Measurements from ENCODE around the gene CDH13.

Gene CDH13

DNA sequence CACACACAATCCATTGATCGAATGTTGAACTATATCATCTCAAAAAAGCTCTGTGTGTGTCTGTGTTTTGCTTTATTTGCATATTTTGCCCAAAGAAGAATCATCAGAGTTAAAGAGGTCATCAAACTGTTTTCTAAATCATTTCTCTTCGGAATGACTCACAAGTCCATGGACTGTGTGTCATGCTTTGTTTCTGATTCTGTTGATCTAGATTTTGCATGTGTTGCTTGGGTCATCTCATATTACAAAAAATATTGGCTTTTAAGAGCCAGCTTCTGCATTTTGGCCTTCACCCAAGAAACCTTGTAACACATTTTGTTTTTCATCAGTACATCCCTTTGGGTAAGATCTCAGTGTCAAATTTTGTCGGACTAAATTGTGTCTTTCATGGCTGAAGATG lies 709.8 kb downstream of the CDH13 start:
- no peaks in the 10 kb centered on the region for H3K27me3 ChIP-seq (ENCODE audit: insufficient read depth, poor library complexity, severe bottlenecking)
- no peak for TF ChIP-seq CTCF (IDR thresholded peaks at IDR 0.05; ENCODE audit: poor library complexity, severe bottlenecking)
- DNase-seq (ENCODE audit: low spot score): no peak
- no peaks in the 10 kb centered on the region for H3K9me3 ChIP-seq (ENCODE audit: severe bottlenecking)
- H3K36me3 ChIP-seq (ENCODE audit: low read depth): no peaks in the 10 kb centered on the region
- no peak overlapping the region for H3K27ac ChIP-seq (ENCODE audit: poor library complexity, severe bottlenecking)
- ATAC-seq (ENCODE audit: low read depth): peak; percentile 81
- H3K4me1 ChIP-seq (ENCODE audit: insufficient read depth, poor library complexity, severe bottlenecking): peaks cover 12% of the 10 kb centered on the region
- H3K4me3 ChIP-seq (ENCODE audit: severe bottlenecking): no peak overlapping the region

- Histone ChIP-seq H3K36me3 (ENCODE audit: low read depth) (no peaks in the 10 kb centered on the region), H3K4me3 (ENCODE audit: severe bottlenecking) (no peak overlapping the region), H3K4me1 (ENCODE audit: insufficient read depth, poor library complexity, severe bottlenecking) (peaks cover 15% of the 10 kb centered on the region), H3K27me3 (ENCODE audit: insufficient read depth, poor library complexity, severe bottlenecking) (no peaks in the 10 kb centered on the region), H3K9me3 (ENCODE audit: severe bottlenecking) (no peaks in the 10 kb centered on the region), H3K27ac (ENCODE audit: poor library complexity, severe bottlenecking) (no peak overlapping the region)
- TF ChIP-seq CTCF (IDR thresholded peaks at IDR 0.05; ENCODE audit: poor library complexity, severe bottlenecking): no peak
- ATAC-seq (ENCODE audit: low read depth) (no peak), DNase-seq (ENCODE audit: low spot score) (no peak)
Observed at GRCh38 chr16:83338138-83338537, 711.4 kb downstream of the CDH13 start.

- Histone ChIP-seq H3K27ac (ENCODE audit: poor library complexity, severe bottlenecking) (no peak overlapping the region), H3K36me3 (ENCODE audit: low read depth) (no peaks in the 10 kb centered on the region), H3K9me3 (ENCODE audit: severe bottlenecking) (no peaks in the 10 kb centered on the region), H3K4me1 (ENCODE audit: insufficient read depth, poor library complexity, severe bottlenecking) (peaks cover 23% of the 10 kb centered on the region), H3K4me3 (ENCODE audit: severe bottlenecking) (no peak overlapping the region), H3K27me3 (ENCODE audit: insufficient read depth, poor library complexity, severe bottlenecking) (no peaks in the 10 kb centered on the region)
- TF ChIP-seq CTCF (IDR thresholded peaks at IDR 0.05; ENCODE audit: poor library complexity, severe bottlenecking): no peak
- no peak for DNase-seq (ENCODE audit: low spot score)
- no peak for ATAC-seq (ENCODE audit: low read depth)
Observed at GRCh38 chr16:83338941-83339340, 712.2 kb downstream of the CDH13 start.

- H3K9me3 ChIP-seq (ENCODE audit: severe bottlenecking): no peaks in the 10 kb centered on the region
- H3K27me3 ChIP-seq (ENCODE audit: insufficient read depth, poor library complexity, severe bottlenecking): no peaks in the 10 kb centered on the region
- ATAC-seq (ENCODE audit: low read depth) (peak; percentile 79), DNase-seq (ENCODE audit: low spot score) (no peak)
- H3K4me3 ChIP-seq (ENCODE audit: severe bottlenecking): no peak overlapping the region
- H3K27ac ChIP-seq (ENCODE audit: poor library complexity, severe bottlenecking): no peak overlapping the region
- H3K36me3 ChIP-seq (ENCODE audit: low read depth): no peaks in the 10 kb centered on the region
- H3K4me1 ChIP-seq (ENCODE audit: insufficient read depth, poor library complexity, severe bottlenecking): peaks cover 11% of the 10 kb centered on the region
- no peak for TF ChIP-seq CTCF (IDR thresholded peaks at IDR 0.05; ENCODE audit: poor library complexity, severe bottlenecking)
Observed at GRCh38 chr16:83343935-83344366, 717.2 kb downstream of the CDH13 start.

- DNase-seq (ENCODE audit: low spot score) (no peak), ATAC-seq (ENCODE audit: low read depth) (no peak)
- no peak overlapping the region for H3K27ac ChIP-seq (ENCODE audit: poor library complexity, severe bottlenecking)
- no peaks in the 10 kb centered on the region for H3K27me3 ChIP-seq (ENCODE audit: insufficient read depth, poor library complexity, severe bottlenecking)
- H3K9me3 ChIP-seq (ENCODE audit: severe bottlenecking): no peaks in the 10 kb centered on the region
- TF ChIP-seq CTCF (IDR thresholded peaks at IDR 0.05; ENCODE audit: poor library complexity, severe bottlenecking): no peak
- no peaks in the 10 kb centered on the region for H3K36me3 ChIP-seq (ENCODE audit: low read depth)
- peaks cover 11% of the 10 kb centered on the region for H3K4me1 ChIP-seq (ENCODE audit: insufficient read depth, poor library complexity, severe bottlenecking)
- no peak overlapping the region for H3K4me3 ChIP-seq (ENCODE audit: severe bottlenecking)
Observed at GRCh38 chr16:83345846-83346640, 719.3 kb downstream of the CDH13 start.

Measured in RWPE2 (cell line).